K562 (cell line): ENCODE measurements around the gene ACAP3. TPM values are rescaled to one million over a fixed set of nuclear protein-coding genes. Genes with fewer than 3 reads are reported as not detected.

Experiments used
- EWSR1 ChIP-seq: fragments of 450-650 bp; IDR thresholded peaks from 2 replicates; pipeline ENCODE4 v1.6.1; 2018; ENCODE audit warnings: borderline replicate concordance, mild to moderate bottlenecking, low read depth, moderate library complexity; ENCODE audit not compliant: partially characterized antibody
- MCM3 ChIP-seq: fragments of 450-650 bp; IDR thresholded peaks from 2 replicates; pipeline ENCODE4 v1.6.1; 2016
- REST ChIP-seq, 2 experiments: fragments of 450-650 bp; formaldehyde crosslinking in 1 of 2; IDR thresholded peaks; 2 replicates each; pipeline versions ENCODE4 v1.4.0 to v1.6.1; 2014 to 2020; ENCODE audit warnings: mild to moderate bottlenecking in 2 of 2, borderline replicate concordance in 1 of 2, low read depth in 1 of 2
- SMAD4 ChIP-seq: fragments of 250-450 bp; sonication (Bioruptor Pico); conservative IDR thresholded peaks from 2 replicates; pipeline ENCODE4 v1.8.0; 2021; ENCODE audit warnings: inconsistent platforms, mild to moderate bottlenecking, moderate library complexity
- TAF7 ChIP-seq: fragments of 450-650 bp; IDR thresholded peaks from 2 replicates; pipeline ENCODE4 v1.6.1; 2016; ENCODE audit warnings: missing genetic modification characterization, missing compliant biosample characterization
- VEZF1 ChIP-seq: fragments of 200-800 bp; sonication (Bioruptor generic); IDR thresholded peaks from 2 replicates; pipeline ENCODE4 v1.6.1; 2017; ENCODE audit warnings: missing genetic modification characterization, missing compliant biosample characterization
- ZKSCAN1 ChIP-seq: fragments of 150-350 bp; IDR thresholded peaks from 2 replicates; pipeline ENCODE4 v1.6.1; 2016; ENCODE audit warnings: low read depth, low read length
- ZSCAN32 ChIP-seq: fragments of 450-650 bp; formaldehyde crosslinking; IDR thresholded peaks from 2 replicates; pipeline ENCODE4 v1.4.0; 2020; ENCODE audit warnings: mild to moderate bottlenecking, moderate library complexity
- polyA plus RNA-seq, 8 experiments: library from polyadenylated mRNA; depleted of rRNA in 4 of 8; stranded (reverse) in 5 of 8; unstranded in 3 of 8; fragments of >200 nt; fragmentation: Nextera tagmentation in 2 of 8; fragmentation: Illumina TruSeq in 1 of 8; extraction: Ambion mirVana in 2 of 8; extraction: Trizol in 1 of 8; gene quantifications; 2 replicates each; pipeline versions ENCODE4 v1.2.1 to v1.2.3, GENCODE V29; 2011 to 2014; ENCODE audit warnings: inconsistent platforms in 1 of 8, missing spikeins in 1 of 8
- total RNA-seq, 7 experiments: library from RNA; depleted of rRNA in 6 of 7; stranded (reverse); fragments of >200 nt in 6 of 7; fragmentation: Illumina TruSeq in 2 of 7; extraction: Trizol in 2 of 7; gene quantifications; 2 replicates each; pipeline versions ENCODE4 v1.2.1 to v1.2.3, GENCODE V29; 2011 to 2021; ENCODE audit warnings: low replicate concordance in 1 of 7

ACAP3 gene
- total and polyA plus RNA-seq, 9 of the 15 experiments (the other 6 are each of a cell fraction or from before 2014, with no cell fraction given): 0.01 to 49.0 (median 12.0) TPM

GRCh38 chr1:1349256-1350012 is 41.7 kb upstream of the ACAP3 start, which contains the start of gene DVL1 (continued):
- 0 out of 2 replicates have a peak, but pooled peaks have one; percentile 9 for TF ChIP-seq ZKSCAN1
- TF ChIP-seq MCM3: no peak
- peak; percentile 82 for TF ChIP-seq SMAD4 (CRISPR knock-in tag)
- TF ChIP-seq ZSCAN32 (CRISPR knock-in tag): no peak
- TF ChIP-seq TAF7 (tag): no peak
- TF ChIP-seq EWSR1: no peak
- TF ChIP-seq VEZF1 (CRISPR knock-in tag): peak; percentile 86
- TF ChIP-seq REST (IDR thresholded peaks at IDR 0.05; ENCODE audit: borderline replicate concordance): peak; percentile 26; the same call in 1 of the 2 replicates
- TF ChIP-seq REST (CRISPR knock-in tag; IDR thresholded peaks at IDR 0.05; ENCODE audit: low read depth): peak; percentile 86
